ENCODE measurements around the gene SYCE3. TPM values are rescaled to one million over a fixed set of nuclear protein-coding genes. Genes with fewer than 3 reads are reported as not detected.
A peak's percentile ranks its signal among the peaks of the same experiment; 100 is the strongest.

SYCE3 gene
- total RNA-seq, 1 experiment from 2014 or later, result not detected

- no peak for DNase-seq
- H3K27me3 ChIP-seq (ENCODE audit: control insufficient read depth, insufficient read depth, low read length), result peaks cover 5% of the 10 kb centered on the region
- H3K4me3 ChIP-seq (ENCODE audit: insufficient read depth, low read depth, low read length), result no peak overlapping the region
- H3K36me3 ChIP-seq (replicated peaks; ENCODE audit: control insufficient read depth, insufficient read depth, low read length), result peaks cover 4% of the 10 kb centered on the region; the same call in 1 of the 2 replicates
Measured at GRCh38 chr22:50584106-50585096, 21.7 kb upstream of the SYCE3 start.

GRCh38 chr22:50583294-50583861 is 20.7 kb upstream of the SYCE3 start:
- peaks cover 4% of the 10 kb centered on the region for H3K36me3 ChIP-seq (replicated peaks; ENCODE audit: control insufficient read depth, insufficient read depth, low read length)
- H3K27me3 ChIP-seq (ENCODE audit: control insufficient read depth, insufficient read depth, low read length), result peaks cover 5% of the 10 kb centered on the region
- peak; percentile 79 for DNase-seq
- peak overlapping the region; percentile 93 for H3K4me3 ChIP-seq (ENCODE audit: insufficient read depth, low read depth, low read length)

GRCh38 chr22:50582493-50583293 is 20.0 kb upstream of the SYCE3 start, which contains the start of gene CHKB:
CHKB (minus strand) TSS chr22:50582849; CDS start chr22:50582781, 68 bp downstream.
- DNase-seq, result peak; percentile 100
- peak within 1 kb of the TSS; percentile 93 for H3K4me3 ChIP-seq (ENCODE audit: insufficient read depth, low read depth, low read length)
- H3K27me3 ChIP-seq (ENCODE audit: control insufficient read depth, insufficient read depth, low read length), result peaks cover 5% of the 10 kb centered on the region
- H3K36me3 ChIP-seq (replicated peaks; ENCODE audit: control insufficient read depth, insufficient read depth, low read length), result peaks cover 4% of the 10 kb centered on the region

- H3K4me3 ChIP-seq (ENCODE audit: insufficient read depth, low read depth, low read length), result peak overlapping the region; percentile 93
- peaks cover 4% of the 10 kb centered on the region for H3K36me3 ChIP-seq (replicated peaks; ENCODE audit: control insufficient read depth, insufficient read depth, low read length)
- peaks cover 5% of the 10 kb centered on the region for H3K27me3 ChIP-seq (ENCODE audit: control insufficient read depth, insufficient read depth, low read length)
- no peak for DNase-seq
Measured at GRCh38 chr22:50581950-50582492, 19.3 kb upstream of the SYCE3 start.

- H3K36me3 ChIP-seq (replicated peaks; ENCODE audit: control insufficient read depth, insufficient read depth, low read length), result peaks cover 4% of the 10 kb centered on the region
- H3K27me3 ChIP-seq (ENCODE audit: control insufficient read depth, insufficient read depth, low read length), result peaks cover 3% of the 10 kb centered on the region
Measured at GRCh38 chr22:50581031-50581949, 18.6 kb upstream of the SYCE3 start.

GRCh38 chr22:50579752-50580151 is 17.0 kb upstream of the SYCE3 start:
- peaks cover 3% of the 10 kb centered on the region for H3K27me3 ChIP-seq (ENCODE audit: control insufficient read depth, insufficient read depth, low read length)

More at GRCh38 chr22:50581031-50581949, 18.6 kb upstream of the SYCE3 start:
- peak; percentile 37 for DNase-seq
- H3K4me3 ChIP-seq (ENCODE audit: insufficient read depth, low read depth, low read length), result peak overlapping the region; percentile 93

GRCh38 chr22:50578776-50579310 is 16.1 kb upstream of the SYCE3 start:
- H3K27me3 ChIP-seq (ENCODE audit: control insufficient read depth, insufficient read depth, low read length), result peaks cover 3% of the 10 kb centered on the region
- no peak overlapping the region for H3K4me3 ChIP-seq (ENCODE audit: insufficient read depth, low read depth, low read length)
- H3K36me3 ChIP-seq (replicated peaks; ENCODE audit: control insufficient read depth, insufficient read depth, low read length), result peaks cover 4% of the 10 kb centered on the region
- DNase-seq, result peak; percentile 21

More at GRCh38 chr22:50579752-50580151, 17.0 kb upstream of the SYCE3 start:
- Histone ChIP-seq H3K4me3 (ENCODE audit: insufficient read depth, low read depth, low read length) (no peak overlapping the region), H3K36me3 (replicated peaks; ENCODE audit: control insufficient read depth, insufficient read depth, low read length) (peaks cover 4% of the 10 kb centered on the region)
- DNase-seq, result peak; percentile 10

- H3K27me3 ChIP-seq (ENCODE audit: control insufficient read depth, insufficient read depth, low read length), result peaks cover under 1% of the 10 kb centered on the region; the same call in 1 of the 2 replicates
- H3K36me3 ChIP-seq (replicated peaks; ENCODE audit: control insufficient read depth, insufficient read depth, low read length), result peaks cover 4% of the 10 kb centered on the region
- no peak within 1 kb of the TSS; the same call in 1 of the 2 replicates for H3K4me3 ChIP-seq (ENCODE audit: insufficient read depth, low read depth, low read length)
- peak; percentile 68 for DNase-seq
Measured at GRCh38 chr22:50577987-50578775, 15.5 kb upstream of the SYCE3 start, which contains the start of gene CPT1B. CPT1B (minus strand) TSS chr22:50578427; CDS start chr22:50577915, 512 bp downstream.

- Histone ChIP-seq H3K27me3 (ENCODE audit: control insufficient read depth, insufficient read depth, low read length) (no peaks in the 10 kb centered on the region), H3K36me3 (replicated peaks; ENCODE audit: control insufficient read depth, insufficient read depth, low read length) (peaks cover 4% of the 10 kb centered on the region), H3K4me3 (ENCODE audit: insufficient read depth, low read depth, low read length) (no peak overlapping the region; the same call in 1 of the 2 replicates)
- DNase-seq, result no peak
Measured at GRCh38 chr22:50577697-50577986, 14.9 kb upstream of the SYCE3 start.

- DNase-seq, result peak; percentile 37
- Histone ChIP-seq H3K36me3 (replicated peaks; ENCODE audit: control insufficient read depth, insufficient read depth, low read length) (peaks cover 4% of the 10 kb centered on the region), H3K27me3 (ENCODE audit: control insufficient read depth, insufficient read depth, low read length) (no peaks in the 10 kb centered on the region), H3K4me3 (ENCODE audit: insufficient read depth, low read depth, low read length) (no peak overlapping the region)
Measured at GRCh38 chr22:50576806-50577696, 14.3 kb upstream of the SYCE3 start.

- H3K27me3 ChIP-seq (ENCODE audit: control insufficient read depth, insufficient read depth, low read length), result no peaks in the 10 kb centered on the region
- peaks cover 4% of the 10 kb centered on the region for H3K36me3 ChIP-seq (replicated peaks; ENCODE audit: control insufficient read depth, insufficient read depth, low read length)
- DNase-seq, result peak; percentile 74
- H3K4me3 ChIP-seq (ENCODE audit: insufficient read depth, low read depth, low read length), result no peak overlapping the region
Measured at GRCh38 chr22:50576070-50576469, 13.4 kb upstream of the SYCE3 start.
